ENCODE results near the gene DGCR2. TPM values are rescaled to one million over a fixed set of nuclear protein-coding genes. Genes with fewer than 3 reads are reported as not detected.

DGCR2 gene
- total RNA-seq, 1 donor: 43.4 TPM

- Histone ChIP-seq H3K27me3 (ENCODE audit: insufficient read depth, low read length) (no peaks in the 10 kb centered on the region), H3K4me1 (ENCODE audit: insufficient read depth, low read length) (no peaks in the 10 kb centered on the region), H3K27ac (ENCODE audit: low read depth, low read length) (no peak overlapping the region), H2AFZ (ENCODE audit: low read length) (no peak overlapping the region), H3K4me2 (ENCODE audit: insufficient read depth, low read length) (no peak overlapping the region), H3K36me3 (ENCODE audit: insufficient read depth, low read length) (no peaks in the 10 kb centered on the region), H3K79me2 (ENCODE audit: insufficient read depth, low read length) (peaks cover 70% of the 10 kb centered on the region), H3K4me3 (ENCODE audit: insufficient read depth, low read length) (no peak overlapping the region), H3K9me3 (ENCODE audit: low read depth, low read length) (no peaks in the 10 kb centered on the region), H4K20me1 (ENCODE audit: insufficient read depth, low read length) (peaks cover 39% of the 10 kb centered on the region)
- no peak for TF ChIP-seq CTCF (IDR thresholded peaks at IDR 0.05; ENCODE audit: extremely low read depth, low read depth, low read length)
- no peak for DNase-seq (ENCODE audit: insufficient read length, low spot score, missing footprints)
Measured at GRCh38 chr22:19094393-19094997, 27.7 kb downstream of the DGCR2 start.

- Histone ChIP-seq H4K20me1 (ENCODE audit: insufficient read depth, low read length) (peaks cover 44% of the 10 kb centered on the region), H3K79me2 (ENCODE audit: insufficient read depth, low read length) (peaks cover 58% of the 10 kb centered on the region), H3K36me3 (ENCODE audit: insufficient read depth, low read length) (no peaks in the 10 kb centered on the region), H3K4me2 (ENCODE audit: insufficient read depth, low read length) (no peak overlapping the region), H3K4me1 (ENCODE audit: insufficient read depth, low read length) (no peaks in the 10 kb centered on the region), H3K9me3 (ENCODE audit: low read depth, low read length) (no peaks in the 10 kb centered on the region), H3K27ac (ENCODE audit: low read depth, low read length) (no peak overlapping the region), H2AFZ (ENCODE audit: low read length) (no peak overlapping the region), H3K4me3 (ENCODE audit: insufficient read depth, low read length) (no peak overlapping the region), H3K27me3 (ENCODE audit: insufficient read depth, low read length) (no peaks in the 10 kb centered on the region)
- DNase-seq (ENCODE audit: insufficient read length, low spot score, missing footprints): no peak
- TF ChIP-seq CTCF (IDR thresholded peaks at IDR 0.05; ENCODE audit: extremely low read depth, low read depth, low read length): no peak
Measured at GRCh38 chr22:19092725-19093124, 29.5 kb downstream of the DGCR2 start.

- H3K9me3 ChIP-seq (ENCODE audit: low read depth, low read length): no peaks in the 10 kb centered on the region
- H3K27me3 ChIP-seq (ENCODE audit: insufficient read depth, low read length): no peaks in the 10 kb centered on the region
- no peak overlapping the region for H3K4me3 ChIP-seq (ENCODE audit: insufficient read depth, low read length)
- H3K79me2 ChIP-seq (ENCODE audit: insufficient read depth, low read length): peaks cover 47% of the 10 kb centered on the region
- H3K27ac ChIP-seq (ENCODE audit: low read depth, low read length): no peak overlapping the region
- H3K4me1 ChIP-seq (ENCODE audit: insufficient read depth, low read length): peaks cover 11% of the 10 kb centered on the region
- no peaks in the 10 kb centered on the region for H3K36me3 ChIP-seq (ENCODE audit: insufficient read depth, low read length)
- no peak overlapping the region for H3K4me2 ChIP-seq (ENCODE audit: insufficient read depth, low read length)
- TF ChIP-seq CTCF (IDR thresholded peaks at IDR 0.05; ENCODE audit: extremely low read depth, low read depth, low read length): no peak
- H2AFZ ChIP-seq (ENCODE audit: low read length): no peak overlapping the region
- peaks cover 44% of the 10 kb centered on the region for H4K20me1 ChIP-seq (ENCODE audit: insufficient read depth, low read length)
- no peak for DNase-seq (ENCODE audit: insufficient read length, low spot score, missing footprints)
Measured at GRCh38 chr22:19090586-19091127, 31.6 kb downstream of the DGCR2 start.

GRCh38 chr22:19090183-19090582 lies 32.0 kb downstream of the DGCR2 start:
- peaks cover 46% of the 10 kb centered on the region for H3K79me2 ChIP-seq (ENCODE audit: insufficient read depth, low read length)
- H4K20me1 ChIP-seq (ENCODE audit: insufficient read depth, low read length): peaks cover 48% of the 10 kb centered on the region
- no peak overlapping the region for H3K4me3 ChIP-seq (ENCODE audit: insufficient read depth, low read length)
- H3K36me3 ChIP-seq (ENCODE audit: insufficient read depth, low read length): no peaks in the 10 kb centered on the region
- H3K27me3 ChIP-seq (ENCODE audit: insufficient read depth, low read length): no peaks in the 10 kb centered on the region
- DNase-seq (ENCODE audit: insufficient read length, low spot score, missing footprints): no peak
- H3K4me2 ChIP-seq (ENCODE audit: insufficient read depth, low read length): no peak overlapping the region
- no peak overlapping the region for H2AFZ ChIP-seq (ENCODE audit: low read length)
- TF ChIP-seq CTCF (IDR thresholded peaks at IDR 0.05; ENCODE audit: extremely low read depth, low read depth, low read length): no peak
- no peak overlapping the region for H3K27ac ChIP-seq (ENCODE audit: low read depth, low read length)
- peaks cover 16% of the 10 kb centered on the region for H3K4me1 ChIP-seq (ENCODE audit: insufficient read depth, low read length)
- H3K9me3 ChIP-seq (ENCODE audit: low read depth, low read length): no peaks in the 10 kb centered on the region
